KG1 (cell line): ENCODE results near the gene SIK3.

Source experiments
- DNase-seq: peaks from one replicate; lab custom pipeline; 2025; lab: John Stamatoyannopoulos, UW

The SIK3 gene

DNA sequence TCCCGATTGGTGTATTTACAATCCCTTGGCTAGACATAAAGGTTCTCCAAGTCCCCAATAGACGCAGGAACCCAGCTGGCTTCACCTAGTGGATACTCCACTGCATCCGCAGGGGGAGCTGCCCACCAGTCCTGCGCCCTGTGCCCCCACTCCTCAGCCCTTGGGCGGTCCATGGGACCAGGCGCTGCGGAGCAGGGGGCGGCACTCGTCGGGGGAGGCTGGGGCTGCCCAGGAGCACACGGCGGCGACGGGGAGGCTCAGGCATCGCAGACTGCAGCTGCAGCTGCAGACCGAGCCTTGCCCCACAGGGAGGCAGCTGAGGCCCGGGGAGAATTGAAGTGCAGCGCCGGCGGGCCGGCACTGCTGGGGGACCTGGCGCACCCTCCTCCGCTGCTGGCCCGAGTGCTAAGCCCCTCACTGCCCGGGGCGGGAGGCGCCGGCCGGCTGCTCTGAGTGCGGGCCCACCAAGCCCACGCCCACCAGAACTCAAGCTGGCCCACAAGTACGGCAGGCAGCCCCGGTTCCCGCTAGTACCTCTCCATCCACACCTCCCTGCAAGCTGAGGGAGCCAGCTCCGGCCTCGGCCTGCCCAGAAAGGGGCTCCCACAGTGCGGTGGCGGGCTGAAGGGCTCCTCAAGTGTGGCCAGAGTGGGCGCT lies 12.2 kb upstream of the SIK3 start:
- DNase-seq: no peak

DNA sequence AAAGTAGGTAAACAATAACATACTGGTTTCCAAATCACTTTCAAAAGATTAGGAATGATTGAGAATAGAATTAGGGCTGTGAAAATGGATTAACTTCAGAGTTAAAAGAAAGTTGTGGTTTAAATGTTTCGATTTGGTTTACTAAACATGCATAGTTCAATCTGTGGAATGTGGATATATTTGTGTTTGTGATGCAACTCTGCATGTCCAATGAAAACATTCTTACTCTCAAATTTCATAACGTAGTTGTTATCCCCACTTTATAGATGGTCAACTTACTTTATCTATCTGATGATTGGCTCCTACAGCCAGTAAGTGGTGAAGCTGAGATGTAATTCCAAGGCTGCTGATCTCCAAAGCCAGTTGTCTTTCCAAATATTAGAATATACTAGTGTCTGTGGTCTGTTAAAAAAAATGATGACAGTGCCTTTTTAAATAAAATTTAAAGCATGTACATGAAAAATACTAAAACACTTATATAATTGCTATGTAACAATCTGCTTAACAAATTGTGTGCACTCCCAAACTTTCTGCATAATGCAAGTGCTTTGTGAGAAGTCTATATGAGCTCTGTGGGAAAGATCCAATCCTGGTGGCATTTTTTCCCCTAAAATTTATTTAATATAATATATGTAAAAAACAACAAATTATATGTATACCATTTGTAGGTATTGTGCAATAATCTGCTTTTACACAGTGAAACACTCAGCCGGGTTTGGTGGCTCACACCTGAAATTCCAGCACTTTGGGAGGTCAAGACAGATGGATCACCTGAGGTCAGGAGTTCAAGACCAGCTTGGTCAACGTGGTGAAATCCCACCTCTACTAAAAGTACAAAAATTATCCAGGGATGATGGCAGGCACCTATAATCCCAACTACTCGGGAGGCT lies 9.7 kb upstream of the SIK3 start:
- DNase-seq: no peak

DNA sequence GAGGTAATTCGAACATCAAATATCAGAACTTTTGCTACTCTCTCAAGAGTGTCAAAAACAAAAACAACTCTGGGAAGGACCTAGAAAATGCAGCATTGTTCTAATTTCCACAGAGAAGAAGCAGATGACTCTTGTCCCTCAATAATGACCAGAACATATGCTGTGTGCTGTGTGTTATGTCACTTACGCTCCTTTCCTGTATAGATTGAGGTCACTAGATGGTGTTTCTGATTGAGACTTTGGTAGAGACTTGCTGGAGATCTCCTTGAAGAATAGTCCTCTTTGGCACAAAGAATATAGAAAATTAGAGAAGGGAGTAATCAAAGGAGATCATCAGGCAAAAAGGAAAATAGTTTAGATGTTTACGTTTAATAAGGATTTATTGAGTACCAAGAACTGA lies 2.3 kb upstream of the SIK3 start:
- DNase-seq: no peak

DNA sequence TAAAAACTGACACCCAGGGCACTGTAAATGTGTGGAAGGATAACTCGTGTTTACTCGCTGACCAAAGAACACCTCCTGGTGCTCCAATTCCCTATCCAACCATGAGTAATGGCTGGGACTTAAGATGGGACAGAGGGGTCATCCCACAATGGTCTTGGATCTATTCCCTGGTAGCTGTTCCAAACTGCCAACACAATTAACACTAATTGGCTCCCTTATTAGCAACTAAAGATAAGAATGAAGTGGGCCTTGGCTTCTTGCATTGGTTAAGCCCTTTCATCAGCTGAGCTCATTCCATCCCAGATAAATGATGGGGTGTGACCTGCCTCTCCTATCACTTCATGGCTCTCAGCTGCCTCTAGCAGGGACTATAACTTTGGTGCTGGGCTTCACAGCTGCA lies 1.5 kb upstream of the SIK3 start:
- no peak for DNase-seq

DNA sequence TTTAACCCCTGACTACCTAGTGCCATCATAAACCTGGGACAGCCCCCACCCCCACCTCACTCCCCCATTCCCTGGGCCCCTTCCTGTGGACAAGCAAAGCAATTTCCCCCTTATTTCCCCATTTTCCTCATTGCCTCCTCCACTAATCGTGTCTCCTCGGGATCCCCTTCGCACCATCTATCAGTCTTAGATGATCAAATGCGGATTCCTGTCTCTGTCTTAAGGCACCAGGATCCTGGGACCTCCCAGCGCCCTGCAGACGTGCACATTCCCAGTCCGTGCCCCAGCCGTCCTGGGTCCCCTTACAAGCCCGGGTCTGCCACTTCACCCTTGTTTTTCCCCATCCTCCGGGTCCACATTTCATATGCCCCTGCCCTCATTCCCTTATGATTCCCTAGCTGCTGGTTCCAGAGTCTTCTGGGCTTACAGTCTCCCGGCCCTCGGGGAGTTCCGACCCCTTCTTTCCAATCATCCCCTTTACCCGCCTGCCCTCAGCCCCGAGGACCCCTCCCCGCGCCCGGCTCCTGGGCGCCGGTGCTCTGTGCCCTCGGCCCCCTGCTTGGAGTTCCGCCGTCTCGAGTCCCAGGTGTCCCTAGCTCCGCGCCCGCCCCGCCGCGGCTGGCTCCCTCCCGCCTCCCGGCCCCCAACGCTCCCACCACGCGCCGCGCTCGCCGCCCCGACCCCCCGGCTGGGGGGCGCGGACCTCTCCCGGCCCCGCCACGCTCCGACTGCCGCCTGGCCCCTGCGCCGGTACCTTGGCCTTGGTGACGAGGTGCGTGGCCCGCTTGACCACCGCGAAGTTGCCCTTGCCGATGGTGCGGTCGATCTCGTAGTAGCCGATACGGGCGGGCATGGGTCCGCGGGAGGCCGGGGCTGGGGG lies 599 bp downstream of the SIK3 start:
- peak; percentile 54 for DNase-seq

DNA sequence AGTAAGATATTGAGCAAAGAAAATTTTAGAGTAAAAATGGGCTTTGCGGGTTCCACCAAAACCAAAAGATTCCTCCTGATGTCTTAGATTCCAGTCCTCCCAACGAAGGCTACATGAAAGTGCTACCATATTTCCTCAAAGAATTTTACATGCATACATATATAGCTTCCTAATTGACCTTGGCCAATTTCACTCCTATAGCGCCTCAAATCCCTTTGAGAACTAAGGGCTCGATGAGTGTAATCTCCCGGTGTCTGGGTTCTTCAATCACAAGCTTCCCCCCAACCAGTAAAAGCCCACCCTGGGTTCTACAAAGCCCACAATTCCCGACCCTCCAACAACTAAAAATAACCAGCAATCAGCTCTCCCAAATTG lies 1.2 kb downstream of the SIK3 start:
- no peak for DNase-seq

DNA sequence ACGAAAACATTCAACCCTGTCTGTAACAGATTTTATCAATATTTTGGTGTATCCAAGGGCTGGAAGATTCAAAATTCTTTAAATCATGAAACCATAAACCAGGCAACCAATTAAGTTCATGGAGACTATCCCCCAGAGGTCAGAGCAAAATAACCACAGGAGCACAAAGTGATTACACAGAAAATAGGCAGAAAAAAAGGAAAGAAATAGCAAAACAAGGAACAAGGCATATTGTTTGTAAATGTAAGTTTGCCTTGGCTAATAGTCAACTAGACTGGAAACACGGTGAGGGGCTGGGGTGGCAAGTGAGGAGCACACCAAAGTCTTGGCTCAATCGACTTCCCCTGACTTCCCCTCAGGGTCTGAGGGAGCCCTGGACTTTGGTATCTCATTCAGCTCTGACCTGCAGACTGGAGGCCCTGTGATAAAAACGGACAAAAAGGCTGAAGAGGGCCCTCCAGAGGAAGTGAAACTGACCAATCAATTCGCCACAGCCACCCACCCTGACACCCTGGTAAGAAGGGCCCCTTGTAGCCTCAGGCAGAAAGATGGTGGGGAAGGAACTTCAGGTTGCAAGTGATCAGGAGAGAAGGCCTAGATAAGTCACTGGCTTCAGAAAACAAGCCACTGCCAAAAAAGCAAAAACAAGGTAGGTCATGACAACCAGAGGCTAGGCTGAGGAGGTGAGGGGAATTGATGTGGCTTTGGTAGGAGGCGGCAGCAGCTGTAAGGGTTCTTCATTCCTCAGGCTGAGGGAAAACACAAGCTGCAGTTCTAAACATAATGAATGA lies 1.8 kb downstream of the SIK3 start:
- peak; percentile 73 for DNase-seq

DNA sequence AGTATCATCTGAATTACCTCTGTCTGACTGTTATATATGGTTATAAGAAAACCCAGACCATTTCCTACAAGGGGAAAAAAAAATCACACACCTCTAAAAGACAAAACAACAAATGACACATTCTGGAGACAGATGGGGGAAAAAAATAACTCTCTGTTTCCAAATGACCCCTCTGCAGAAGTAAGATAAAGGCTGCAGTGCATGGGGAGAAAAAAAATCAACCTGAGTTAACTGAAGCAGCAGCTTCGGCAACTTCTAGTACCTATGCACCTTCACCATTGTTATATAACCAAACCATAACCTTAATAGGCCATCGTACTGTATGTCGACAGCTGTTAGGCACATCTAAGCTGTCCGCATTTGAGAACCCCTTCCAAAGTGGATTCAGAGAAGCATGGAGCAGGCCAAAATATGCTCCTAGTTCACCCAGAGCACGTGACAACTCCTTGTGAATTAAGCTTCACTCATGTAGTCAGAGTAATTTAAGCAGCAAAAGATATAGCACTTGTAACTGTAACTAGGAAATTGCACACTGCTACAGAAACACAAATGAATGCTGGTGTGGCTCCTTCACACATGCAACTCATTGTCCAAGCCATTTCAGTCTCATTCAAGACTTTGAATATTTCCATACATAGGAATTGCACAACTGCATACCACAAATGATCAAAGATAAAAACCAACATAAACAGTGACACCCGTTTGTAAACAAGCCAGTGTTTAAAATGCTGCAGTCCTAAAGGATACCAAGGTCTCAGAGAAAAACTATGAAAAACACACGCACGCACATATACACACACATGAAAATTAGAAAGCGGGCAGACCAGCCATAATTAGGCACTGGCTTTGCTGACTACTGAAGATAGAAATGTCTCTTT lies 2.7 kb downstream of the SIK3 start:
- DNase-seq: peak; percentile 31

DNA sequence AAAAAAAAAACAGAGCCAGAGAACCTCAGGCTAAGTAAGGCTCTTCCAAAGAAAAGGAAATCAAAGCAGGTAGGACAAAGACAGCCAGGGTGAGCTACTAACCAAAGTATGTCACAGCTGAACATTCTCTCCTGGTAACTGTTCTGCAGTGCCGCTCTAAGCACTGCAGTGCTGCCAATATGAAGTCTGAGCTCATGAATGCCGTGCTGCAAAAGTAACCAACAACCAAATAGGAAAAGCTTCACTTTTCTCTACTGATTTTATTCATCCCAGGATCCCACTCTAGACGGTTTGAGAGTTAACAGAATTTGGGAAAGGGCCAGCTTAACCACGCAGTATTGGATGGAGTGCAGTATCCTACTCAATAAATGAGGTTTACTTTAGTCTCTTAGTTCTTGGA lies 3.5 kb downstream of the SIK3 start:
- no peak for DNase-seq

DNA sequence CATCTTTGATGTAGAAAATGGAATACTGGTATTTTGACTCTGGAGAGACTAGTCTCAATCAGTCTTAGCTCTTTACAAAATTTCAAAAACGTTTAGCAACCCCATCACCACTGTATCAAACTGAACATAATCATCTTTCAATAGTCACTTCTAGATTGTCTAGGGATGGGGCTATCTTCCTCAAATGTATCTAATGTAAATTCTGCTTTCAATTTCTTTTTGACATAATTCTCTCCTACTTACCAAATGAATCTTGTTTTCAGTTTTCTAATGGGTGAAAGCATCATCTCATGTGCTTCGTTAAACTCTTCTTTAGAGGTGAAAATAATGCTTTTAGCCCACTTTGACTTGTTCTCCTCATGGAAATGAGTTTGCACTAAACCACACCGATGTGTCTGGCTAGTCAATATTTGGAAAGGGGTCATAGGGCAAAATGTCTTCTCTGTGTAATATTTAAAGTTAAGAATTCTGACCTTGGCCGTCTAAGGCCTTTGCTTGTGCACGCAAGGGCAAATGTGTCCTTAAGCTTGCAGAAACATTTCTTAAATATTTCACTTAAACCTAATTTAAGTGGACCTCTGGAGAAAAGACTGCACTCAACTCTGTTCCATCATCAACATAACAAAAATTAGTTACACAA lies 5.2 kb downstream of the SIK3 start:
- no peak for DNase-seq

DNA sequence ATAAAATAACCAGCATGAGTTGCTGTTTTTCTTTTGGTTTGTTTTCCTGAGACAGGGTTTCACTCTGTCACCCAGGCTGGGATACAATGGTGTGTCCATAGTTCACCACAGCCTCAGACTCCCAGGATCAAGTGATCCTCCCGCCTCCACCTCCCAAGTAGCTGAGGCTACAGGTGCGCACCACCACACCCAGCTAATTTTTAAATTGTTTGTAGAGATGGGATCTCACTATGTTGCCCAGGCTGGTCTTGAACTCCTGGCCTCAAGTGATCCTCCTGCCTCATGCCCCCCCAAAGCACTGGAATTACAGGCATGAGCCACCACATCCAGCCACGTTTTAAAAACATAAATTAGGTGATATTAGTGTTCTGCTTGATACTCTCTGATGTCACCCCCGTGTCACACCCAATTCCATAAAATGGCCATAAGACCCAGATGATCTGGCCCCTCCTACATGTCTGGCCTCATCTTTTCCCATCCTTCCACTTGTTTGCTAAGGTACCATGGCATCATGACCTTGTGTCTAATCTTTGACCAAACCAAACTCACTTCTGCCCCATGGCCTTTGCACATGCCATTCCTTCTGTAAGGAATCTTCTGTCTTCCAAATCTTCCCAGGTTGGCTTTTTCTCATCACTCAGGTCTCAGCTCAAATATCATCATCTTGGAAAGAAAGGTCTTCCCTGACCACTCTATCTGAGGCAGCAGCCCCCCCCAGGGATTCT lies 6.3 kb downstream of the SIK3 start:
- DNase-seq: no peak

DNA sequence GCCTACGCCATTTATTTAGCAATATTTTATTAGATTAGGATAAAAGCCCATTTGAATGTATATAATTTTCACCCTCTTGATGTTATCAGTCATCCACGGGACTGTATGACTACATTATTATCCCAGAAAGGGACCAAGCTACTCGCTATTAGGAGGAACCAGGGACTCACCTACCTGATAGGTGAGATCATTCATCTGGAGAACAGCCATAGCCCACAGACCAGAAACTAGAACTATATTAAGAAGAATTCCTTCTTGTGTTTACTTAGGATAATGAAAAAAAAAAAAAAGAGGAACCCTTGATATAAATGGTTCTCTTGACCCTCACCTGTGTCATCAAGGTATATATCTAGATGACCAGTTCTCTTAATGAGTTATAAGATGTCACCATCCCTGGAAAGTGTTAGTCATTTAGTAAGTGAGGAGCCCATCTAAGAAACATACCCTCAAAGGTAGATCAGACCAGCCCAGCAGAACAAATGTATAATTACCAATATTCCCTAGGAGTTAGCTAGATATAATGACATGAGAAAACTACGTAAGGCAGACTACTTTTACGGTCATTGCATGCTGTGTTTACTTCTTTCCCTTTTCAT lies 8.0 kb downstream of the SIK3 start:
- DNase-seq: no peak

DNA sequence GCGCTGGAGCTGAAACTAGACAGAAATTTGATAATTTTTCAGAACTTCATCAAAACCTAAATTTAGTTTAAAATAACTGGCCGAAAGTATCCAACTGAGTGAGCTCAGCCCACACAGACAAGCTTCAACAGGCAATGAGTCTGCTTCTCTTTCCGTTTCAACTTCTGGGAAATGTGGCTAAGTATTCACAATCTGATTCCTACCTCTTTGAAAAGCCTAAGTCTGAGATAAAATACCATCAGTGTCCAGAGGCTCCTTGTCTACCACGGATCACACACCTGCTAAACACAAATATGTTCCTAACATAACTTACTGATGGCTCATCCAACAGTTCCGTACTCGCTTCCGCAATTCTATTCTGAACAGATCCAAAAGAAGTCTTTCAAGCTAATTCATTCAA lies 8.5 kb downstream of the SIK3 start:
- no peak for DNase-seq

DNA sequence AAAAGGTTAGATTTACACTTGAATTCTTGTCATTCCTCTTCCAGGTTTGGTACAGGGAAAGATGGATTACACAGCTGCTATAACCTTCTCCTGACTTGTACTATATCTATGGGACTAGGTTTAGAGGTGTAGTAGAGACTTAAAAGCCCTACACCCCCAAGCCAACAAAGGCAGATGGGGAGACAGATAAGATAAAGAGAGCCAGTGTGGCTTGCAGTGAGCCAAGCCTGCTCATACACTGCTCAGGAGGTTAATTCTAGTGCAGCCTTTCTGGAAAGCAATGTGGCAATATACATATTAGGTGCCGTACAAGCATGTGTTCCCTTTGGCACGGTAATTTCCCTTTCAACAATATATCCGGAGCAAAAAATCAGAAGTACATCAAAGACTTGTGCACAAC lies 10.8 kb downstream of the SIK3 start:
- DNase-seq: no peak

DNA sequence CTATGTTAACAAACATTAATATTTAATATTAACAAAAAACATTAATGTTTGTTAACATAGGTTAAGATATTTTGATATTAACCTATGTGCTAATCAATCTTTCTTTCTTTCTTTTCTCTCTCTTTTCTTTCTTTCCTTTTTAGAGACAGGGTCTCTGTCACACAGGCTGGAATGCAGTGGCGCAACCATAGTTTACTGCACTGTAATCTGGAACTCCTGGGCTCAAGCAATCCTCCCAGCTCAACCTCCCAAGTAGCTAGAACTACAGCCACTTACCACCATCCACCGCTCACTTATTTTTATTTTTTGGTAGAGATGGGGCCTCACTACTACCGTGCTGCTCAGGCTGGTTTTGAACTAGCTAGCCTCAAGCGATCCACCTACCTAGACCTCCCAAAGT lies 13.2 kb downstream of the SIK3 start:
- no peak for DNase-seq

DNA sequence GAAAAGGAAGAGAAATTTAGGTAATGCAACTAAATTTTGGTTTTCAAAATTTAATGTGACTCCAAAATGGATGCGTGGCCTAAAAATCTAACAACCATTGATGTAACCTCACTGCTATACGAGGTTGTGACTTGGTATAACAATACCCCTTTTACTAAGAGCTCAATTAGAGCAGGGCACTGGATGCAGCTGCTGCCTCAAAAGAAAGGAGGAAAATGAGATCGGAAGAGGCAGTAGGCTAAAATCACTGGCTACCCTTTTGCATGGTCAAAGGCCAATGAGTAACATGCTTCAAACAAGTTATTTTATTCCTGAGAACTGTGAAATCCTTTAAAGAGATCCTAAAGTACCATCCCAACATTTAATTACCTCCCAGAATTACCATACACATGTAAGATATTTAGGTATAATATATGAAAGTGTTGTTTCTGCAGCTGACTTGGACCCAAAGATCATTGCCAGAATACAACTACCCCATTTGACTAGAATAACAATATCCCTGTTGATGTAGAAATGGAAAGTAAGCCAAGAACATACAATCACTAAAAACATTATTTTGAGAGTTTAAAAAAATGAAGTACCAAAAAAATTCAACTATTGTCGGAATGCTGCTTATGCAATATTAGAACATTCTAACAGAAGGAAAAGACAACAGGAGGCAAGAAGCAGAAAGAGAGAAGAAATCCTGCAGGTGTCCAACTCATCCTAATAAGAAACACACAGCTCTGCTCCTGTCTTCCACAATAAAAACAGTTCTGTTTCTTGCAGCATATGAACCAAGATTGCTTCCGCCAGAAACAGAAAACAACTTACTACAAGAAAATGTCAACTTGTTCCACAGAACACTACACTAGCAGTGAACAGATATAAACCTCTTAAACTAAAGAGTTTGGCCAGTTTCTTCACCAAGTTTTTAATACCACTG lies 15.0 kb downstream of the SIK3 start:
- DNase-seq: no peak

DNA sequence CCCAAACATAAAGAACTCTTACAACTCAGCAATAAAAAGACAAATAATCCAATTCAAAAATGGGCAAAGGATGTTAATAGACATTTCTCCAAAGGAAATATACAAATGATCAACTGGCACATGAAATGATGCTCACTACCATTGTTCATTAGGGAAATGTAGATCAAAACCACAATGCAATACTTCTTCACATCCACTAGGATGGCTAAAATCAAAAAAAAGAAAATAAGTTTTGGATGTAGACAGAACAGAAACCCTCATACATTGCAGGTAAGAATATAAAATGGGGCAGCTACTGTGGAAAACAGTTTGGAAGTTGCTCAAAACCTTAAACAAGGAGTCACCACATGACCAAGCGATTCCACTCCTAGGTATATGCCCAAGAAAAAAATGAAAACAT lies 16.3 kb downstream of the SIK3 start:
- no peak for DNase-seq

DNA sequence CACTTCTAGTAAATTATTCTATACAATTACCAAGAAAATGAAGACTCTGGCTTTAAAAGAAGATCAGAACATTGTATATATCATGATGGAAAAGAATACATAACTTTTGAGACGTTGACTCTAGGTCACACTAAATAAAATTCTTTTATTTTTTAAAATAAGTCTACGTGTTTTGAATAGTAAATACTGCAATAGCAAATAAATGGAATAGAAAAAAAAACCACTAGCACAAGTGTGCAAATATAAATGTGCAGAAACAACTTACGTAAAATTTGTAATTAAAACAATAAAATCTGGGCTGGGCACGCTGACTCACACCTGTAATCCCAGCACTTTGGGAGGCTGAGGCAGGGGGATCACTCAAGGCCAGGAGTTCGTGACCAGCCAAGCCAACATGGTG lies 17.9 kb downstream of the SIK3 start:
- no peak for DNase-seq
